ENCODE data around the gene WWC1. TPM values are rescaled to one million over a fixed set of nuclear protein-coding genes. Genes with fewer than 3 reads are reported as not detected.

WWC1 gene
- total RNA-seq, 1 experiment from 2014 or later, result 52.6 TPM

DNA sequence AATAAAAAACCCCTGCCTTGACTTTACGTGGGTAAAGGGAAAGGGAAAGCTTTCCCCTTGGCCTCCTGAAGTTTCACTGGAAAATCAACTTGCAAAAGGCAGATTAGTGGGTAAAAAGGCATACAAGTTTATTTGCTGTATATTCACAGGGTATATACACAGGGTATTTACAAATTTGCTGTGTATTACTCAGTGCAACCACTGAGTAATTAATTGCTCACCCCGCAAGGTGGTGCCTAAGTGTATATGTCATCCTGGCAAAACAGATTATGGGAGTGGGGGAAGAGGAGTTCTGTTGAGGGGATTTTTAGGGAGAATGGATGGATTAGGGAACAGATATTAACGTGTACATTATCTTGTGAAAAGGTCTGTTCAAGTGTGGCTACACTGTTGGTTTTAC is 187.7 kb downstream of the WWC1 start:
- CTCF ChIA-PET, result no interaction called here
- intact Hi-C loops (cut with micrococcal nuclease), result no loop called here
- Histone ChIP-seq H3K36me3 (ENCODE audit: control insufficient read depth in 1 of 2, insufficient read depth in 2 of 2, low read length in 2 of 2) (no peaks in the 10 kb centered on the region), H3K4me3 (replicated peaks in 1 of 2; ENCODE audit: low read depth in 1 of 2, low read length in 2 of 2) (no peak overlapping the region), H3K79me2 (ENCODE audit: insufficient read depth, low read length) (no peaks in the 10 kb centered on the region), H3K27me3 (ENCODE audit: insufficient read depth, low read length) (no peaks in the 10 kb centered on the region), H3K9me2 (ENCODE audit: insufficient read depth) (no peaks in the 10 kb centered on the region), H4K20me1 (ENCODE audit: insufficient read depth) (no peaks in the 10 kb centered on the region), H3K9ac (ENCODE audit: low read length) (no peak overlapping the region), H3K4me2 (ENCODE audit: low read length) (no peak overlapping the region), H2AFZ (ENCODE audit: low read depth, low read length, poor library complexity, severe bottlenecking) (no peak overlapping the region), H3K27ac (ENCODE audit: low read depth, low read length) (no peak overlapping the region), H3K4me1 (ENCODE audit: control insufficient read depth in 1 of 2, insufficient read depth in 2 of 2, low read length in 2 of 2) (no peaks in the 10 kb centered on the region), H3K9me3 (ENCODE audit: control insufficient read depth in 1 of 2, insufficient read depth in 1 of 2, low read depth in 1 of 2, low read length in 2 of 2) (no peaks in the 10 kb centered on the region)
- DNase-seq (ENCODE audit: low read depth, low spot score) (no peak), ATAC-seq (no peak)
- no TSS peak for BruUV-seq (replicated peaks)
- POLR2A ChIA-PET, result no interaction called here
- RAD21 ChIA-PET (ENCODE audit: low non-redundant PET in 1 of 2, low total read pairs in 2 of 2, uncharacterized antibody in 2 of 2, unreplicated experiment in 2 of 2), result no interaction called here
- no peak for TF ChIP-seq YY1 (IDR thresholded peaks at IDR 0.05; ENCODE audit: extremely low read depth, insufficient replicate concordance, low read depth, low read length)
- TF ChIP-seq, protein P1, sequence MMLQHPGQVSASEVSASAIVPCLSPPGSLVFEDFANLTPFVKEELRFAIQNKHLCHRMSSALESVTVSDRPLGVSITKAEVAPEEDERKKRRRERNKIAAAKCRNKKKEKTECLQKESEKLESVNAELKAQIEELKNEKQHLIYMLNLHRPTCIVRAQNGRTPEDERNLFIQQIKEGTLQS (IDR thresholded peaks at IDR 0.05), result no peak

DNA sequence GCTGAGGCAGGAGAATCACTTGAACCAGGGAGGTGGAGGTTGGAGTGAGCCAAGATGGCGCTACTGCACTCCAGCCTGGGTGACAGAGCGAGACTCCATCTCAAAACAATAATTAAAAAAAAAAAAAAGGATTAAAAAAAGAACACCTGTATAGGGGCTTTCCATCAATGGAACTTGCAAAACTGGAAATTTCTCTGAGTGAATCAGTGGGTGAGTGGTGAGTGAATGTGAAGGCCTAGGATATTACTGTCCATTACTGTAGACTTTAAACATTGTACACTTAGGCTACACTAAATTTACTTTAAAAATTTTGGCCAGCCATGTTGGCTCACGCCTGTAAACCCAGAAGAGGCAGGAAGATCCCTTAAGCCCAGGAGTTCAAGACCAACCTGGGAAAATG is 189.2 kb downstream of the WWC1 start:
- intact Hi-C loops (cut with micrococcal nuclease), result no loop called here
- Histone ChIP-seq H3K4me2 (ENCODE audit: low read length) (no peak overlapping the region), H3K4me1 (ENCODE audit: control insufficient read depth in 1 of 2, insufficient read depth in 2 of 2, low read length in 2 of 2) (no peaks in the 10 kb centered on the region; a peak in 1 of 4 replicates), H3K36me3 (ENCODE audit: control insufficient read depth in 1 of 2, insufficient read depth in 2 of 2, low read length in 2 of 2) (no peaks in the 10 kb centered on the region), H3K79me2 (ENCODE audit: insufficient read depth, low read length) (no peaks in the 10 kb centered on the region), H3K9ac (ENCODE audit: low read length) (no peak overlapping the region), H3K4me3 (replicated peaks in 1 of 2; ENCODE audit: low read depth in 1 of 2, low read length in 2 of 2) (no peak overlapping the region), H4K20me1 (ENCODE audit: insufficient read depth) (no peaks in the 10 kb centered on the region), H2AFZ (ENCODE audit: low read depth, low read length, poor library complexity, severe bottlenecking) (no peak overlapping the region), H3K9me3 (ENCODE audit: control insufficient read depth in 1 of 2, insufficient read depth in 1 of 2, low read depth in 1 of 2, low read length in 2 of 2) (no peaks in the 10 kb centered on the region), H3K9me2 (ENCODE audit: insufficient read depth) (no peaks in the 10 kb centered on the region), H3K27ac (ENCODE audit: low read depth, low read length) (no peak overlapping the region), H3K27me3 (ENCODE audit: insufficient read depth, low read length) (no peaks in the 10 kb centered on the region)
- no TSS peak for BruUV-seq (replicated peaks)
- ATAC-seq (no peak), DNase-seq (ENCODE audit: low read depth, low spot score) (no peak)
- no peak for TF ChIP-seq RAD21 (IDR thresholded peaks at IDR 0.05; ENCODE audit: low read depth)
- TF ChIP-seq EGR1 (IDR thresholded peaks at IDR 0.05; ENCODE audit: low read depth), result no peak
- TF ChIP-seq ZNF274 (IDR thresholded peaks at IDR 0.05; ENCODE audit: low read depth, low read length), result no peak
- no peak for TF ChIP-seq EZH2phosphoT487 (IDR thresholded peaks at IDR 0.05; ENCODE audit: borderline replicate concordance)
- CTCF ChIA-PET, result no interaction called here
- POLR2A ChIA-PET, result no interaction called here
- RAD21 ChIA-PET (ENCODE audit: low non-redundant PET in 1 of 2, low total read pairs in 2 of 2, uncharacterized antibody in 2 of 2, unreplicated experiment in 2 of 2), result no interaction called here
